Measurements from ENCODE around the gene OSBP2.

OSBP2 gene

DNA sequence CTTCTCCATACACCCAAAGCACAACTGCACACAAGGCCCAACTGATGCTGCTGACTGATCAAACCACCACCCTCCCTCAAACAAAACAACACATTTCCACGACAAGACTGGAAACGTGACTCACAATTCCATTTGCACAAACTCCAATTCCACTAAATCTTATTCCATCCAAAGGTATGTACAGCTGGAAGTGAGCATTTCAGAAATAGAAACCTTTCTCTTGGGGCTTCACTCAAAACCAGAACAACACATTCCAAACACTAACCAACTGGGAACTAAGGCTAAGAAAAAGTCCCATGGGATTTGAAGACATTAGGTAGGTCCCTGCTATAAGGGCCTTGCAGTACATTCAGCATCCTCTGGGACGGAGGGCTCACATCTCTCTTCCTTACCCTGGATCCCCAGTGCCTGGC lies 254.3 kb downstream of the OSBP2 start:
- no peaks in the 10 kb centered on the region for H3F3A ChIP-seq (ENCODE audit: control insufficient read depth, insufficient read depth)
- no peaks in the 10 kb centered on the region for H3K79me2 ChIP-seq (ENCODE audit: control insufficient read depth, low read length)
- H3K4me1 ChIP-seq (ENCODE audit: control insufficient read depth, low read length) = no peaks in the 10 kb centered on the region
- H3K4me2 ChIP-seq (ENCODE audit: low read length) = no peak overlapping the region
- no peaks in the 10 kb centered on the region for H3K27me3 ChIP-seq (ENCODE audit: control insufficient read depth, low read length)
- H3K9me2 ChIP-seq (replicated peaks; ENCODE audit: control insufficient read depth, low read length) = no peaks in the 10 kb centered on the region
- no peaks in the 10 kb centered on the region for H3K9me3 ChIP-seq (ENCODE audit: control insufficient read depth, insufficient read depth, low read length)
- TF ChIP-seq CTCF (IDR thresholded peaks at IDR 0.05; ENCODE audit: low read depth, low read length, poor library complexity, severe bottlenecking) (no peak), EZH2phosphoT487 (IDR thresholded peaks at IDR 0.05; ENCODE audit: borderline replicate concordance, low read length) (no peak)
- H3K4me3 ChIP-seq (ENCODE audit: low read length) = no peak overlapping the region
- no peaks in the 10 kb centered on the region for H4K20me1 ChIP-seq (ENCODE audit: control insufficient read depth, insufficient read depth, low read depth, low read length)
- no peak overlapping the region for H3K27ac ChIP-seq (ENCODE audit: low read depth, low read length)
- peaks cover 93% of the 10 kb centered on the region for H3K36me3 ChIP-seq (ENCODE audit: control insufficient read depth, low read length)

DNA sequence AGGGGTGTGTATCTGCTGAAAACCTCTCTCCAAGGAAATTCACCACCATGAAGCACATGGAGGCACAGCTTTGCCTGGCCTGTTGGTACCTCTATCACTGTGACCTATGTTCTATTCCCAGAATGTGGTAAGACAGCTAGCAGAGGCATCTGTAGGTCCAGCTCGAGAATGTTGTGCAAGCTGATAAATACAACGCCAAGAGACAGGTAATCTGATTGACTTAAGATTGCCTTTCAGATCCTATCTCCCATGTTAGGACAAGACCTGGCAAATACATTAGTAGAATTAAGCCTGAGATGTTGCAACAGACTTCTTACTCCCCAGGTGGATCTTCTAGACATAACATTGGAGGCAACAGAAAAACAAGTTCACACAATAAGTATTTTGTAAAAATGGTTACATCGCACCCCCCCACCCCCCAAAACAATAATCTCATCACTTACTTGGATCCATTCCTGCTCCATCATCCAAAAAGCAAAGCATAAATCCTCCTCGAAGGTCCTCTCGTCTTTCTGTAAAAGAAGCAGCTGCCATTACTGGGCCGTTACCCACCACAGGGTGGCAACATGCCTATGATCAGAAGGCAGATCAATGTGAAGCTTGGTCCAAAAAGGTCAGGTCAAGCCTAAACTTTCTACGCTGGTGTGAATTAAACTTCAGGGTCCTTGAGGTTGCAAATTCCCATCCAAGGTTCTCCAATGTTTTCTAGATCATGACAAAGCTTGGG lies 255.4 kb downstream of the OSBP2 start:
- Histone ChIP-seq H3K4me1 (ENCODE audit: control insufficient read depth, low read length) (no peaks in the 10 kb centered on the region), H4K20me1 (ENCODE audit: control insufficient read depth, insufficient read depth, low read depth, low read length) (no peaks in the 10 kb centered on the region), H3K27ac (ENCODE audit: low read depth, low read length) (no peak overlapping the region), H3K79me2 (ENCODE audit: control insufficient read depth, low read length) (no peaks in the 10 kb centered on the region), H3K36me3 (ENCODE audit: control insufficient read depth, low read length) (peaks cover 90% of the 10 kb centered on the region), H3F3A (ENCODE audit: control insufficient read depth, insufficient read depth) (no peaks in the 10 kb centered on the region), H3K27me3 (ENCODE audit: control insufficient read depth, low read length) (no peaks in the 10 kb centered on the region), H3K4me2 (ENCODE audit: low read length) (no peak overlapping the region), H3K9me3 (ENCODE audit: control insufficient read depth, insufficient read depth, low read length) (no peaks in the 10 kb centered on the region), H3K4me3 (ENCODE audit: low read length) (no peak overlapping the region), H3K9me2 (replicated peaks; ENCODE audit: control insufficient read depth, low read length) (no peaks in the 10 kb centered on the region)
- TF ChIP-seq CTCF (IDR thresholded peaks at IDR 0.05; ENCODE audit: low read depth, low read length, poor library complexity, severe bottlenecking) (no peak), EZH2phosphoT487 (IDR thresholded peaks at IDR 0.05; ENCODE audit: borderline replicate concordance, low read length) (no peak)

- Histone ChIP-seq H3K4me2 (ENCODE audit: low read length) (no peak overlapping the region), H3K27me3 (ENCODE audit: control insufficient read depth, low read length) (no peaks in the 10 kb centered on the region), H3K36me3 (ENCODE audit: control insufficient read depth, low read length) (peaks cover 90% of the 10 kb centered on the region), H3K79me2 (ENCODE audit: control insufficient read depth, low read length) (peaks cover 4% of the 10 kb centered on the region; the same call in 1 of the 2 replicates), H3K4me3 (ENCODE audit: low read length) (no peak overlapping the region), H3K4me1 (ENCODE audit: control insufficient read depth, low read length) (no peaks in the 10 kb centered on the region), H4K20me1 (ENCODE audit: control insufficient read depth, insufficient read depth, low read depth, low read length) (no peaks in the 10 kb centered on the region), H3K9me2 (replicated peaks; ENCODE audit: control insufficient read depth, low read length) (no peaks in the 10 kb centered on the region), H3F3A (ENCODE audit: control insufficient read depth, insufficient read depth) (no peaks in the 10 kb centered on the region), H3K27ac (ENCODE audit: low read depth, low read length) (no peak overlapping the region), H3K9me3 (ENCODE audit: control insufficient read depth, insufficient read depth, low read length) (no peaks in the 10 kb centered on the region)
- TF ChIP-seq CTCF (IDR thresholded peaks at IDR 0.05; ENCODE audit: low read depth, low read length, poor library complexity, severe bottlenecking) (no peak), EZH2phosphoT487 (IDR thresholded peaks at IDR 0.05; ENCODE audit: borderline replicate concordance, low read length) (no peak)
Measured at GRCh38 chr22:30953206-30953605, 258.5 kb downstream of the OSBP2 start.
